A549 treated with CpdA at 1 μM for 4 hours (cell line): ENCODE measurements around the gene MST1R. TPM values are rescaled to one million over a fixed set of nuclear protein-coding genes. Genes with fewer than 3 reads are reported as not detected.

ENCODE experiments used
- total RNA-seq: library from RNA; stranded (reverse); fragments of 200-300 nt; extraction: Qiagen RNA extraction; gene quantifications from 5 replicates; pipeline ENCODE4 v1.2.3, GENCODE V29; 2022; ENCODE audit warnings: low read depth

Gene MST1R
- 5.0 to 10.2 TPM (median 7.9 TPM) in 5 replicates for total RNA-seq

DNA sequence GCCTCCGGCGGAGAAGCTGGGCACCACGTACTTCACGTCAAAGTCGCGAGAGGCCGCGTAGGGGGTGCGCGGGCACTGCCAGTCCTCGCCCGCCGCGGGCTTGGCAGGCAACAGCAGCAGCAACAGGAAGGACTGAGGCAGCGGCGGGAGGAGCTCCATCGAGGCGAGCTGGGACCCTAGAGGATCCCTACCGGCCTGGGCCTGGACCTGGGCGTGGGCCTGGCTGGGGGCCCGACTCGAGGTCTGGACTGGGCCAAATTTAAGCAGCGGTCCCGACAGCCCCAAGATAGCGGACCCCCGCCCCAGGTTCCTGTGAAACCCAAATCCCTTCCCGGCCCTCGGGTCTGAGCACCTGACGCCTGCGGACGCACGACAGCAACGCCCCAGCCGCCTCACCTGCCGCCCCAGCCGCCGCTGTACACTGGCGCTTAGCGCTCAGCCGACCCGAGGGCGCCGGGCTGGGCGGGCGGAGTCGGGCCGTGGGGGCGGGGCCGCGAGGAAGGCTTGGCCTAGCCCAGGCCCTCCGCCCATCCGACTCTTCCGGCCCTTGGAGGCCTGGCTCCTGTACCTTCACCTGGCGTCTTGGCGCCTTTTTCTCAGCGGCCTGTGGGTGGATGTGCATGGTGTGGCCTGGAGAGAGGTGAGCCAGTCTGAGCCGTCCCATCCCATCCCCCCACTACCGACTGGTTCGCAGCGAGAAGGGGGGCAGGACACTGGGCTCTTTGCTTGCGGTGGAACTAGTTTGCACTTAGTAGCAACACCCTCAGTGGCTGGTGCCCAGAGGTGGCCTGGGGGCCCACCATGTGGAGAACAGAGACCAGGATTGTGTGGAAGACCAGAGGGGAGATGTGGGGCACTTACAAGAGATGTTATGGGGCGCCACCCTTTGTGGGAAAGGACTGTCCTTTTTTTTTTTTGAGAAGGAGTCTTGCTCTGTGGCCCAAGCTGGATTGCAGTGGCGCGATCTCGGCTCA lies at the start of gene MST1R:
TSS of gene MST1R (minus strand) at position 423 of the 974 bp plus-strand sequence. CDS start at position 159, 264 bp downstream.

DNA sequence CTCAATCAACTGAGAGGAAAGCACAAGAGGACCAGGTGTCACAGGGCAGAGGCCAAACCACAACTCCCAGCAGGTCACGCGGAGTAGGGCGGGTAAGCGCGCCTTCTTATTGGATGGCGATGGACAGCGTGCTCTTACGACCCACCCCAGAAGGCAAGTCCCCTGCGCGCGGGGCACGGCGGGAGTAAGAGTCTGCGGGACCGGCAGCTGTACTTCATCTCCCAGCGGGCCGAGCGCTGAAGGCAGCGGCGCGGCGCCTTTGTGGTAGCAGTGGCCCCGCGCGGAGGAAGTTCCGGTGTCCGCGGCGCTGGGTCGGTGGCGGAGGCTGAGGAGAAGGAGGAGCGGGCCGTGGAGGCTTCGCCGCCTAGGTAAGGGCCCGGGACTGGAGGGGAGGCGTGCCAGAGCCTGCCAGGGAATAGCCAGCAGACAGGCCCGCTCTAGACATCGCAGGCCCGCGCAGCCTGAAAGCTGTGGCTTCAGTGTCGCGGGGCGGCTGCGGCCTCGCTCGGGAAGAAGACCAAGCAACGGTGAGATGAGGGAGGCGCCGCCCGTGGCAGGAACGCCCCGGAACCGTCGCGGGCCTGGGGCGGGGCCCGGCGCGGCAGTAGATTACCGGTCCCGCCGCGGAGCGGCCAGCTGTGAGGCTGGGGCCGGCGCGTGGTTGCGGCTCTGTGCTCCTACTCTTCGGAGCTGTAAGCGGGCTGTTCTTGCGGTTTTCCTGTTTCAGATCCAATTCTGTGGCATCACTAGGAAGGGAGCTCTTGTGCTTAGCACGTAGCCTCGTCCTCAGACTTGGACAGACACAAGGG lies 36.4 kb upstream of the MST1R start, which contains the start of gene RBM6:
TSS of gene RBM6 (plus strand) at position 293 of the 809 bp plus-strand sequence. CDS start 22,492 bp downstream, outside the sequence.

DNA sequence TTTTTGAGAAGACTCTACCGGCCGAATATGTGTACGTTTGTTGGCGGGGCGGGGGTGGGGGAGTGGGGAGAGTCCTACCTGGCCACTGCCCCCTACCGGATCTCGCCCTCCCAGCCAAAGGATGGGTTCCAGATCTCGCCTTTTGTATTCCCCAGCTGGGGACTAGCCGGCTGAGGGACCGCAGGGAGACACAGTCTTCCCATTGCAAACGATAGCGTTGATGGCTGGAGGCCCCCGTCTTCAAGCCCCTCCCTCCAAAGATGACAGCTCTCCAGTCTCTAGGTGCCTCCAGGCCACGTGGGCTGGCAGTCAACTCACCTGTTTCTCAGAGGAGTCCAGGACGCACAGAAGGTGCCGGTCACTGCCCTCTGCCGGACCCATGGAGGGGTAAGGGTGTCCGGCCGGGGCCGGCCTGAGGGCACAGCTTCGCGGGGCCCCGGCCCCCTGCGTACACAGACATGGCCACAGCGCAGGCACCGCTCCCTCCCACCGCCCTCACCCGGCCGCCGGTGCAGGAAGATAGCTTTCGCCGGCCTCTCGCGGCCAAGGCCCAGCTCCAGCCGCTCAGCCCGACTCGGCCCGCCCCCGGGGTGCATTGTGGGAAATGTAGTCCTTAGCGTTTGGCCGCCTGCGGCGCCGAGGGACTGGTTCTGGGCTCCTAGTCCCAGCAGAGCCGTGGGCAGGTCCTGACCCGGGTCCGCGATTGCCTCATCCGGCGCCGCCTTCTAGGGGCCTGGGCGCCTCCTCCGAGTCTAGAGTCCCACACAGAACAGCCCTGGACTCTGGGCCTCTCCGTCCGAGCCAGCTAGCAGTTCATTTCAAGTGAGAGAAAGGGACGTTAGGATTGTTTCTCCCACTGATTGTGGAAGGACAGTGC lies 25.9 kb upstream of the MST1R start, which contains the start of gene MON1A:
TSS of gene MON1A (minus strand) at position 521 of the 877 bp plus-strand sequence. CDS start 16,465 bp downstream, outside the sequence.

DNA sequence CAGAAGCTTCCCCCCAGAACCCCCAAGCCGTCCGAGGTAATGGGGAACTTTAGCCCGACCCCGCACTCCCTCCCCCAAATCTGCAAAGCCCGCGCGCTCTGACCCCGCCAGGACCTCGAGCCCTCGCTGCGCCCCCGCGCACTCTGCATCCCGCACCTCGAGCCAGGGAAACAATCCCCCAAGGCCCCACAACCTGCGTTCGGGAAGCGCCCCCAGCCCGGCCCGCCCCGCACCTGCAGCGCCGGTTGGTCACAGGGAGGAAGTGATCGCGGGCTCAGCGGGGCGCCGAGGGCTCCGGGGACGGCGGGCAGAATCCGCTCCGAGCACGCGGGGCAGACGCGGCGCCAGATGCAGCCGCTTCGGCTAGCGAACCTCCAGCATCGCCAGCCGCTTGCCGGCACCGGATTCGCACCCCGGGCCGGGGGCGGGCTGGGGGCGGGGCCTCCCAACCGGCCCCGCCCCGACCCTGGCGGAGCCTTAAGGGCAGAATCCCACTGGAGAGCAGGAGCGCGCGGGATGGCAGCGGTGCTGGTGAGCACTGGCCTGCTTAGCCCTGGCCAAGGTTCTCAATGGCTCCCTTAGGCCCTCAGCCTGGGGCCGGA lies 34.0 kb downstream of the MST1R start, which contains the start of gene CAMKV:
TSS of gene CAMKV (minus strand) at position 382 of the 602 bp plus-strand sequence. CDS start 7,518 bp downstream, outside the sequence.

DNA sequence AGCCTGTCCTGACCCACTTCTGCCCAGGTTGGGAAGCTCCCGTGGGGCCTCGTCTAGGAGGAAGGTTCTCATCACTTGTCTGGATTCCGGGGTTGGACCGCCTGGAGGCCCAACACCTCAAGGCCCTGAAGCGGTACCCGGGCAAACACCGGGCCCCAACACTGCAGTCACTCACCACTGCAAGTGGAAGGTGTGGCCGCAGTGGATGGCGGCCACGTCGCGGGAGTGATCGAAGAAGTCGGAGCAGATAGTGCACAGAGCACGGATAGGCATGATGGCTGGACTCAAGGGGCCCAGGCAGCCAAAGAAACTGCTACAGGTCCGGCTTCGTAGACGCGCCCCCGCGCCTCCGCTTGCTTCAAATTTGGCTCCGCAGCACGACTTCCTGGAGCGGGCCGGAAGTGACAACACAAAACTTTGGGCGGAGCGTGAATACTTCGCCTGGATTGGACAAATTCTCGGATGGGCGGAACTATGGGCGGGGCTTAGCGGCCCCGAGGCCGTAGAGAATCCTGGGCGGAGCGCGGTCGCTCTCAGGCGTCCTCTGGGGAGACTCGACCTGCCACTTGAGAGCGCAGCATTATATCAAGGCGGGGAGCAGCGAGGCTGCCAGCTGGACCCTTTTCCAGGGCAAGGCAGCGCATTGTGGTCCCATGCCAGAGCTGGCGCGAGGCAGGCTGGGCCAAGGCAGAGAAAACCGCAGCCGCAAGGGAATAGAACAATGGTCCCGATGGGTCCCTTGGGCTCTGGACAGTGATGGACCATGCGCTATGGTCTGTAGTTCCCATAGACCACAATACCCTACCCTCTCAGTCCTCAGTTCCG lies 47.3 kb downstream of the MST1R start, which contains the start of gene TRAIP:
TSS of gene TRAIP (minus strand) at position 384 of the 825 bp plus-strand sequence. CDS start at position 273, 111 bp downstream.

Other genes starting within 250 kb of the MST1R start
- 59.0 to 65.7 TPM (median 64.8 TPM) in 5 replicates for gene APEH, start 229.5 kb downstream of the MST1R start, total RNA-seq
- gene MST1, start 214.4 kb downstream of the MST1R start, total RNA-seq, result 0.89 to 2.0 TPM (median 1.8 TPM) in 5 replicates
- 12.5 to 17.1 TPM (median 14.8 TPM) in 5 replicates for gene RNF123, start 214.3 kb downstream of the MST1R start, total RNA-seq
- 0.26 to 1.7 TPM (median 0.57 TPM) in 5 replicates for gene AMIGO3, start 184.2 kb downstream of the MST1R start, total RNA-seq
- gene GMPPB, start 179.9 kb downstream of the MST1R start, total RNA-seq, result 16.2 to 22.6 TPM (median 21.3 TPM) in 5 replicates
- gene IP6K1, start 117.3 kb downstream of the MST1R start, total RNA-seq, result 21.6 to 22.8 TPM (median 22.2 TPM) in 5 replicates
- 0.16 to 0.53 TPM (median 0.40 TPM) in 5 replicates for gene CDHR4, start 104.0 kb downstream of the MST1R start, total RNA-seq
- 1.6 to 2.1 TPM (median 2.0 TPM) in 5 replicates for gene INKA1, start 100.6 kb downstream of the MST1R start, total RNA-seq
- 0.31 to 0.51 TPM (median 0.51 TPM) in 5 replicates for gene UBA7, start 89.9 kb downstream of the MST1R start, total RNA-seq
- 11.7 to 15.5 TPM (median 13.2 TPM) in 5 replicates for gene TRAIP, start 47.3 kb downstream of the MST1R start, total RNA-seq
- gene CAMKV, start 34.0 kb downstream of the MST1R start, total RNA-seq, result 0.29 to 0.51 TPM (median 0.37 TPM) in 5 replicates
- 5.0 to 9.9 TPM (median 8.2 TPM) in 5 replicates for gene MON1A, start 25.9 kb upstream of the MST1R start, total RNA-seq
- 25.8 to 31.8 TPM (median 28.7 TPM) in 5 replicates for gene RBM6, start 36.3 kb upstream of the MST1R start, total RNA-seq
- gene RBM5, start 185.0 kb upstream of the MST1R start, total RNA-seq, result 30.1 to 34.5 TPM (median 32.8 TPM) in 5 replicates